GM23338 (cell line): ENCODE results near the gene SULF2. TPM values are rescaled to one million over a fixed set of nuclear protein-coding genes. Genes with fewer than 3 reads are reported as not detected.
A peak's percentile ranks its signal among the peaks of the same experiment; 100 is the strongest.

ENCODE experiments used
- ATAC-seq: fragments of 200-7000 bp; cut with Tn5 transposase; 3 replicates; pipeline ENCODE4 v1.9.1; 2020
- DNase-seq: peaks from one replicate; pipeline ENCODE4 v3.0.0-alpha.2; 2015; ENCODE audit warnings: low spot score
- H2AFZ ChIP-seq: fragments of 200-600 bp; sonication (generic); 2 replicates; pipeline ENCODE4 v1.8.0; 2016; ENCODE audit warnings: antibody characterized with exemption, mild to moderate bottlenecking, moderate library complexity
- H3F3A ChIP-seq: fragments of 200-600 bp; sonication (generic); replicated peaks from 2 replicates; pipeline ENCODE4 v1.8.0; 2017; ENCODE audit warnings: antibody characterized with exemption, mixed run types, low read depth
- H3K27ac ChIP-seq: fragments of 200-600 bp; sonication (generic); 2 replicates; pipeline ENCODE4 v1.6.1; 2016; ENCODE audit warnings: low read depth
- H3K27me3 ChIP-seq: fragments of 200-600 bp; sonication (generic); 2 replicates; pipeline ENCODE4 v1.8.0; 2016; ENCODE audit warnings: mild to moderate bottlenecking, mixed run types, moderate library complexity; ENCODE audit not compliant: insufficient read depth
- H3K36me3 ChIP-seq: fragments of 200-600 bp; sonication (generic); 2 replicates; pipeline ENCODE4 v1.8.0; 2016; ENCODE audit warnings: mild to moderate bottlenecking; ENCODE audit not compliant: insufficient read depth
- H3K4me1 ChIP-seq: fragments of 200-600 bp; sonication (generic); 2 replicates; pipeline ENCODE4 v1.8.0; 2016; ENCODE audit warnings: mild to moderate bottlenecking, moderate library complexity; ENCODE audit not compliant: insufficient read depth
- H3K4me2 ChIP-seq: fragments of 200-600 bp; sonication (generic); 2 replicates; pipeline ENCODE4 v1.7.1; 2017; ENCODE audit warnings: mixed run types
- H3K4me3 ChIP-seq: fragments of 200-600 bp; sonication (generic); 2 replicates; pipeline ENCODE4 v1.6.1; 2016; ENCODE audit warnings: mixed run types
- H3K79me2 ChIP-seq: fragments of 200-600 bp; sonication (generic); replicated peaks from 2 replicates; pipeline ENCODE4 v1.8.0; 2017; ENCODE audit warnings: mild to moderate bottlenecking; ENCODE audit not compliant: insufficient read depth
- H3K9me2 ChIP-seq: fragments of 200-600 bp; sonication (generic); 2 replicates; pipeline ENCODE4 v1.8.0; 2017; ENCODE audit not compliant: insufficient read depth
- H4K20me1 ChIP-seq: fragments of 200-600 bp; sonication (generic); replicated peaks from 2 replicates; pipeline ENCODE4 v1.8.0; 2017; ENCODE audit warnings: mild to moderate bottlenecking; ENCODE audit not compliant: insufficient read depth
- H3K27ac Mint-ChIP-seq: 2 replicates; pipeline ENCODE4 v1.8.0; 2020; ENCODE audit warnings: inconsistent platforms, mild to moderate bottlenecking, moderate library complexity, mixed read lengths
- H3K27me3 Mint-ChIP-seq: 3 replicates; pipeline ENCODE4 v1.8.0; 2022; ENCODE audit warnings: low read depth, mild to moderate bottlenecking, moderate library complexity, mixed read lengths, inconsistent platforms; ENCODE audit not compliant: insufficient read depth, poor library complexity
- H3K36me3 Mint-ChIP-seq: 3 replicates; pipeline ENCODE4 v1.8.0; 2021; ENCODE audit warnings: low read depth, mild to moderate bottlenecking, inconsistent platforms, moderate library complexity, mixed read lengths
- H3K4me1 Mint-ChIP-seq: 3 replicates; pipeline ENCODE4 v1.8.0; 2020; ENCODE audit warnings: mild to moderate bottlenecking, inconsistent platforms, mixed read lengths
- H3K4me3 Mint-ChIP-seq: 3 replicates; pipeline ENCODE4 v1.8.0; 2021; ENCODE audit warnings: moderate library complexity, mild to moderate bottlenecking, inconsistent platforms, mixed read lengths
- H3K9me3 Mint-ChIP-seq: 3 replicates; pipeline ENCODE4 v1.8.0; 2020; ENCODE audit warnings: moderate library complexity, mild to moderate bottlenecking, inconsistent platforms, mixed read lengths
- EZH2 ChIP-seq: fragments of 200-600 bp; sonication (generic); IDR thresholded peaks from one replicate; pipeline ENCODE4 v1.8.0; 2017; ENCODE audit warnings: antibody characterized with exemption, mild to moderate bottlenecking, low read depth; ENCODE audit not compliant: unreplicated experiment
- EZH2phosphoT487 ChIP-seq: fragments of 200-600 bp; sonication (generic); IDR thresholded peaks from one replicate; pipeline ENCODE4 v1.8.1; 2018; ENCODE audit warnings: antibody characterized with exemption; ENCODE audit not compliant: unreplicated experiment
- JUNB ChIP-seq: IDR thresholded peaks from one replicate; pipeline ENCODE4 v1.6.1; 2016; ENCODE audit warnings: antibody characterized with exemption; ENCODE audit not compliant: unreplicated experiment
- polyA plus RNA-seq: library from polyadenylated mRNA; unstranded; fragments of >200 nt; fragmentation: Nextera tagmentation; extraction: Ambion mirVana; gene quantifications from 2 replicates; pipeline ENCODE4 v1.2.1, GENCODE V29; 2016
- total RNA-seq: library from RNA; depleted of rRNA; stranded (reverse); fragments of >200 nt; shearing (Covaris generic); gene quantifications from 2 replicates; pipeline ENCODE4 v1.2.3, GENCODE V29; 2014
- TF ChIP-seq, protein P1 (sequence below), 2 experiments: fragments of 200-600 bp in 1 of 2; sonication (generic) in 1 of 2; conservative IDR thresholded peaks; 2 replicates each; pipeline versions ENCODE4 v1.5.1 to v1.6.1; 2016 to 2017; ENCODE audit warnings: antibody characterized with exemption in 2 of 2, low read depth in 2 of 2, mild to moderate bottlenecking in 2 of 2, moderate library complexity in 1 of 2
- TF ChIP-seq, protein P2 (sequence below): fragments of 250-450 bp; sonication (Bioruptor Pico); IDR thresholded peaks from 2 replicates; pipeline ENCODE4 v1.5.0; 2020; ENCODE audit warnings: mild to moderate bottlenecking, moderate library complexity

SULF2 gene
- total and polyA plus RNA-seq, 2 experiments from 2014 or later: 9.5 to 20.7 TPM

DNA sequence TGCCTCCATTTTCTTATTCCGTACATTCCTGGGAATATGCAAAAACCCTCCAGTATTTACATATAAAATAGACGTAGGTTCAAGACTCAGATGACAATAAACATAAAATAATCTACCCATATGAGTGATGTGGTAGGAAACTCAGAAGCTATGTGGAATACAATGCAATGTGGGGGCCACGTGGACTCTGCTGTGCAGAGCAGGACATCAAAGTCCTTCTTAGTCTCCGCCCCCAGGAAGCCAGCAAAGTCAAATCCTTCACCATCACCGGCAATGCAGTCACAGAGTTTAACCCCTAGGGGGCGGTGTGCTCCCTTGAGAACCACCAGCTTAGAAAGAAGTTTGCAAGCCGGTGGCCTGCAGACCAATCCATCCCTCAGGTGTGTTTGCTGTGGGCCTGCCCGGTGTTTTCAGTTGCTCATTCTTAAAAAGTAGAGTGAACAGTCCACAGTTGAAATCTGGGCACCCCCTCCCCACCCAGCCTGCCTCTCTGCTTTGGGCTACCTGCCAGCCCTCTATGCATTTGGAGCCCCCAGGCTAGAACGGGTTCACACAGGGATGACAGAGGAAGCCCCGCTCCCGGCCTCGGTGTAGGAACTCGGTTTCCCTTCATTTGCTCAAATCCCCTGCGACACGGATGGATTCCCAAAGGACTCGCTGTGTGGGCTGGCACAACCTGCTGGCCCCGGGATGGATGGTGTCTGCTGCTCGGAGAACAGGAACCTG is 59.9 kb downstream of the SULF2 start:
- peak; percentile 90 for DNase-seq
- Histone ChIP-seq H3K4me1 (no peaks in the 10 kb centered on the region; the same call in 1 of the 2 replicates), H3K36me3 (no peaks in the 10 kb centered on the region), H3K4me2 (no peak overlapping the region), H4K20me1 (no peaks in the 10 kb centered on the region), H2AFZ (no peak overlapping the region), H3K4me3 (no peak overlapping the region), H3K79me2 (no peaks in the 10 kb centered on the region), H3K27me3 (no peaks in the 10 kb centered on the region), H3K9me2 (no peaks in the 10 kb centered on the region), H3F3A (0 out of 2 replicates have a peak, but pooled peaks cover 3% of the 10 kb centered on the region), H3K27ac (no peak overlapping the region)
- peak; percentile 91 for ATAC-seq
- H3K27ac Mint-ChIP-seq: no peak overlapping the region
- TF ChIP-seq JUNB (no peak), EZH2 (no peak), EZH2phosphoT487 (no peak)
- TF ChIP-seq, protein P1, sequence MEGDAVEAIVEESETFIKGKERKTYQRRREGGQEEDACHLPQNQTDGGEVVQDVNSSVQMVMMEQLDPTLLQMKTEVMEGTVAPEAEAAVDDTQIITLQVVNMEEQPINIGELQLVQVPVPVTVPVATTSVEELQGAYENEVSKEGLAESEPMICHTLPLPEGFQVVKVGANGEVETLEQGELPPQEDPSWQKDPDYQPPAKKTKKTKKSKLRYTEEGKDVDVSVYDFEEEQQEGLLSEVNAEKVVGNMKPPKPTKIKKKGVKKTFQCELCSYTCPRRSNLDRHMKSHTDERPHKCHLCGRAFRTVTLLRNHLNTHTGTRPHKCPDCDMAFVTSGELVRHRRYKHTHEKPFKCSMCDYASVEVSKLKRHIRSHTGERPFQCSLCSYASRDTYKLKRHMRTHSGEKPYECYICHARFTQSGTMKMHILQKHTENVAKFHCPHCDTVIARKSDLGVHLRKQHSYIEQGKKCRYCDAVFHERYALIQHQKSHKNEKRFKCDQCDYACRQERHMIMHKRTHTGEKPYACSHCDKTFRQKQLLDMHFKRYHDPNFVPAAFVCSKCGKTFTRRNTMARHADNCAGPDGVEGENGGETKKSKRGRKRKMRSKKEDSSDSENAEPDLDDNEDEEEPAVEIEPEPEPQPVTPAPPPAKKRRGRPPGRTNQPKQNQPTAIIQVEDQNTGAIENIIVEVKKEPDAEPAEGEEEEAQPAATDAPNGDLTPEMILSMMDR (conservative IDR thresholded peaks at IDR 0.05; ENCODE audit: low read depth in 2 of 2): peak; percentile 91 to 93
- TF ChIP-seq, protein P2, sequence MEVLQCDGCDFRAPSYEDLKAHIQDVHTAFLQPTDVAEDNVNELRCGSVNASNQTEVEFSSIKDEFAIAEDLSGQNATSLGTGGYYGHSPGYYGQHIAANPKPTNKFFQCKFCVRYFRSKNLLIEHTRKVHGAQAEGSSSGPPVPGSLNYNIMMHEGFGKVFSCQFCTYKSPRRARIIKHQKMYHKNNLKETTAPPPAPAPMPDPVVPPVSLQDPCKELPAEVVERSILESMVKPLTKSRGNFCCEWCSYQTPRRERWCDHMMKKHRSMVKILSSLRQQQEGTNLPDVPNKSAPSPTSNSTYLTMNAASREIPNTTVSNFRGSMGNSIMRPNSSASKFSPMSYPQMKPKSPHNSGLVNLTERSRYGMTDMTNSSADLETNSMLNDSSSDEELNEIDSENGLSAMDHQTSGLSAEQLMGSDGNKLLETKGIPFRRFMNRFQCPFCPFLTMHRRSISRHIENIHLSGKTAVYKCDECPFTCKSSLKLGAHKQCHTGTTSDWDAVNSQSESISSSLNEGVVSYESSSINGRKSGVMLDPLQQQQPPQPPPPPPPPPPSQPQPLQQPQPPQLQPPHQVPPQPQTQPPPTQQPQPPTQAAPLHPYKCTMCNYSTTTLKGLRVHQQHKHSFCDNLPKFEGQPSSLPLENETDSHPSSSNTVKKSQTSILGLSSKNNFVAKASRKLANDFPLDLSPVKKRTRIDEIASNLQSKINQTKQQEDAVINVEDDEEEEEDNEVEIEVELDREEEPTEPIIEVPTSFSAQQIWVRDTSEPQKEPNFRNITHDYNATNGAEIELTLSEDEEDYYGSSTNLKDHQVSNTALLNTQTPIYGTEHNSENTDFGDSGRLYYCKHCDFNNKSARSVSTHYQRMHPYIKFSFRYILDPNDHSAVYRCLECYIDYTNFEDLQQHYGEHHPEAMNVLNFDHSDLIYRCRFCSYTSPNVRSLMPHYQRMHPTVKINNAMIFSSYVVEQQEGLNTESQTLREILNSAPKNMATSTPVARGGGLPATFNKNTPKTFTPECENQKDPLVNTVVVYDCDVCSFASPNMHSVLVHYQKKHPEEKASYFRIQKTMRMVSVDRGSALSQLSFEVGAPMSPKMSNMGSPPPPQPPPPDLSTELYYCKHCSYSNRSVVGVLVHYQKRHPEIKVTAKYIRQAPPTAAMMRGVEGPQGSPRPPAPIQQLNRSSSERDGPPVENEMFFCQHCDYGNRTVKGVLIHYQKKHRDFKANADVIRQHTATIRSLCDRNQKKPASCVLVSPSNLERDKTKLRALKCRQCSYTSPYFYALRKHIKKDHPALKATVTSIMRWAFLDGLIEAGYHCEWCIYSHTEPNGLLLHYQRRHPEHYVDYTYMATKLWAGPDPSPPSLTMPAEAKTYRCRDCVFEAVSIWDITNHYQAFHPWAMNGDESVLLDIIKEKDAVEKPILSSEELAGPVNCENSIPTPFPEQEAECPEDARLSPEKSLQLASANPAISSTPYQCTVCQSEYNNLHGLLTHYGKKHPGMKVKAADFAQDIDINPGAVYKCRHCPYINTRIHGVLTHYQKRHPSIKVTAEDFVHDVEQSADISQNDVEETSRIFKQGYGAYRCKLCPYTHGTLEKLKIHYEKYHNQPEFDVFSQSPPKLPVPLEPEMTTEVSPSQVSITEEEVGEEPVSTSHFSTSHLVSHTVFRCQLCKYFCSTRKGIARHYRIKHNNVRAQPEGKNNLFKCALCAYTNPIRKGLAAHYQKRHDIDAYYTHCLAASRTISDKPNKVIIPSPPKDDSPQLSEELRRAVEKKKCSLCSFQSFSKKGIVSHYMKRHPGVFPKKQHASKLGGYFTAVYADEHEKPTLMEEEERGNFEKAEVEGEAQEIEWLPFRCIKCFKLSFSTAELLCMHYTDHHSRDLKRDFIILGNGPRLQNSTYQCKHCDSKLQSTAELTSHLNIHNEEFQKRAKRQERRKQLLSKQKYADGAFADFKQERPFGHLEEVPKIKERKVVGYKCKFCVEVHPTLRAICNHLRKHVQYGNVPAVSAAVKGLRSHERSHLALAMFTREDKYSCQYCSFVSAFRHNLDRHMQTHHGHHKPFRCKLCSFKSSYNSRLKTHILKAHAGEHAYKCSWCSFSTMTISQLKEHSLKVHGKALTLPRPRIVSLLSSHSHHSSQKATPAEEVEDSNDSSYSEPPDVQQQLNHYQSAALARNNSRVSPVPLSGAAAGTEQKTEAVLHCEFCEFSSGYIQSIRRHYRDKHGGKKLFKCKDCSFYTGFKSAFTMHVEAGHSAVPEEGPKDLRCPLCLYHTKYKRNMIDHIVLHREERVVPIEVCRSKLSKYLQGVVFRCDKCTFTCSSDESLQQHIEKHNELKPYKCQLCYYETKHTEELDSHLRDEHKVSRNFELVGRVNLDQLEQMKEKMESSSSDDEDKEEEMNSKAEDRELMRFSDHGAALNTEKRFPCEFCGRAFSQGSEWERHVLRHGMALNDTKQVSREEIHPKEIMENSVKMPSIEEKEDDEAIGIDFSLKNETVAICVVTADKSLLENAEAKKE: no peak
- H3K9me3 Mint-ChIP-seq: peaks cover 7% of the 10 kb centered on the region
- peaks cover 11% of the 10 kb centered on the region for H3K27me3 Mint-ChIP-seq
- H3K4me3 Mint-ChIP-seq: no peak overlapping the region
- H3K36me3 Mint-ChIP-seq: peaks cover 9% of the 10 kb centered on the region; the same call in 2 of the 3 replicates
- H3K4me1 Mint-ChIP-seq: peaks cover 13% of the 10 kb centered on the region
